Sigmoid colon (tissue), 7 donors: ENCODE results near the gene OAS3. TPM values are rescaled to one million over a fixed set of nuclear protein-coding genes. Genes with fewer than 3 reads are reported as not detected.

Experiments used
- DNase-seq: peaks from one replicate; pipeline ENCODE4 v3.0.0-alpha.2; 2019
- H3K27ac ChIP-seq, 4 donors: fragments of 200-600 bp; sonication (generic); one replicate each; pipeline ENCODE4 v1.5.1; 2016 to 2019; ENCODE audit warnings: mild to moderate bottlenecking in 1 of 4
- H3K27me3 ChIP-seq, 3 donors: fragments of 200-600 bp; sonication (generic); one replicate each; pipeline ENCODE4 v1.5.1; 2019; ENCODE audit warnings: mild to moderate bottlenecking in 1 of 3
- H3K36me3 ChIP-seq, 4 donors: fragments of 200-600 bp; sonication (generic); one replicate each; pipeline ENCODE4 v1.5.1; 2016 to 2019
- H3K4me1 ChIP-seq, 4 donors: fragments of 200-600 bp; sonication (generic); one replicate each; pipeline ENCODE4 v1.5.1; 2017 to 2019
- H3K4me3 ChIP-seq, 4 donors: fragments of 200-600 bp; sonication (generic); one replicate each; pipeline ENCODE4 v1.5.1; 2017 to 2019; ENCODE audit warnings: mild to moderate bottlenecking in 2 of 4, moderate library complexity in 1 of 4
- H3K9me3 ChIP-seq, 4 donors: fragments of 200-600 bp in 3 of 4; sonication (generic) in 3 of 4; one replicate each; pipeline versions ENCODE4 v1.5.1 to v1.6.1; 2013 to 2019
- CTCF ChIP-seq, 4 experiments: fragments of 450-650 bp in 3 of 4; fragments of 200-600 bp in 1 of 4; IDR thresholded peaks; one replicate each; pipeline ENCODE4 v1.5.1; 2016 to 2019; ENCODE audit warnings: antibody characterized with exemption in 4 of 4, mild to moderate bottlenecking in 3 of 4, moderate library complexity in 2 of 4
- EP300 ChIP-seq, 4 donors: sonication (generic); formaldehyde crosslinking; IDR thresholded peaks; one replicate each; pipeline ENCODE4 v1.6.1; 2017; ENCODE audit warnings: antibody characterized with exemption in 4 of 4
- POLR2A ChIP-seq, 2 donors: fragments of 450-650 bp; IDR thresholded peaks; one replicate each; pipeline ENCODE4 v1.6.1; 2016; ENCODE audit warnings: antibody characterized with exemption in 2 of 2, mild to moderate bottlenecking in 2 of 2, moderate library complexity in 2 of 2
- POLR2AphosphoS5 ChIP-seq, 4 donors: sonication (generic); formaldehyde crosslinking; IDR thresholded peaks; one replicate each; pipeline ENCODE4 v1.6.1; 2017; ENCODE audit warnings: antibody characterized with exemption in 4 of 4
- WGBS, 2 donors: extraction: QIAGEN DNeasy Blood & Tissue Kit; methylation state at CpG; one replicate each; pipeline ENCODE4 v1.1.7; 2013; 5-methylcytosine and 5-hydroxymethylcytosine counted together
- intact Hi-C: fragments of 100-400 bp; cut with DNase I; formaldehyde crosslinking; loops from one replicate; pipeline ENCODE4 v1.15.1; 2023
- polyA plus RNA-seq, 3 donors: library from polyadenylated mRNA; stranded (reverse); fragments of 200-250 nt; gene quantifications; one replicate each; pipeline ENCODE4 v1.2.3, GENCODE V29; 2013
- total RNA-seq, 4 donors: library from RNA; depleted of rRNA; stranded (reverse); fragments of >200 nt; gene quantifications; one replicate each; pipeline ENCODE4 v1.1.0, GENCODE V29; 2016
- donor health status: healthy with polysubstance abuse.
- donor health status: Bipolar disorder and iron deficiency.
- donor health status: healthy.

OAS3 gene
- total and polyA plus RNA-seq, 7 donors = 1.8 to 37.0 (median 6.1) TPM

GRCh38 chr12:112941528-112942335 lies 3.5 kb downstream of the OAS3 start:
- no peaks in the 10 kb centered on the region for H3K27me3 ChIP-seq
- peaks cover 0 to 17% (median 13%) of the 10 kb centered on the region in 4 donors for H3K4me1 ChIP-seq
- no peaks in the 10 kb centered on the region for H3K9me3 ChIP-seq
- TF ChIP-seq POLR2AphosphoS5 (IDR thresholded peaks at IDR 0.05) = no peak
- no peak for TF ChIP-seq CTCF (IDR thresholded peaks at IDR 0.05)
- H3K27ac ChIP-seq = no peak overlapping the region
- H3K4me3 ChIP-seq = no peak overlapping the region
- DNase-seq = no peak
- WGBS, 2 donors = 92 to 93% methylated on average over 16 of the region's 16 CpGs
- intact Hi-C loops = no loop called here
- no peaks in the 10 kb centered on the region for H3K36me3 ChIP-seq

- no peaks in the 10 kb centered on the region for H3K27me3 ChIP-seq
- no peaks in the 10 kb centered on the region for H3K9me3 ChIP-seq
- no peaks in the 10 kb centered on the region for H3K36me3 ChIP-seq
- 98 to 100% methylated on average over 1 of the region's 1 CpG for WGBS, 2 donors
- TF ChIP-seq POLR2A (IDR thresholded peaks at IDR 0.05) = no peak
- TF ChIP-seq POLR2AphosphoS5 (IDR thresholded peaks at IDR 0.05) = no peak
- no peak for TF ChIP-seq EP300 (IDR thresholded peaks at IDR 0.05)
- TF ChIP-seq CTCF (IDR thresholded peaks at IDR 0.05) = no peak
- peaks cover 0 to 17% (median 13%) of the 10 kb centered on the region in 4 donors for H3K4me1 ChIP-seq
- no peak for DNase-seq
- H3K27ac ChIP-seq = no peak overlapping the region
- H3K4me3 ChIP-seq = no peak overlapping the region
- intact Hi-C loops = no loop called here
Observed at GRCh38 chr12:112942572-112942971, 4.3 kb downstream of the OAS3 start.

DNA sequence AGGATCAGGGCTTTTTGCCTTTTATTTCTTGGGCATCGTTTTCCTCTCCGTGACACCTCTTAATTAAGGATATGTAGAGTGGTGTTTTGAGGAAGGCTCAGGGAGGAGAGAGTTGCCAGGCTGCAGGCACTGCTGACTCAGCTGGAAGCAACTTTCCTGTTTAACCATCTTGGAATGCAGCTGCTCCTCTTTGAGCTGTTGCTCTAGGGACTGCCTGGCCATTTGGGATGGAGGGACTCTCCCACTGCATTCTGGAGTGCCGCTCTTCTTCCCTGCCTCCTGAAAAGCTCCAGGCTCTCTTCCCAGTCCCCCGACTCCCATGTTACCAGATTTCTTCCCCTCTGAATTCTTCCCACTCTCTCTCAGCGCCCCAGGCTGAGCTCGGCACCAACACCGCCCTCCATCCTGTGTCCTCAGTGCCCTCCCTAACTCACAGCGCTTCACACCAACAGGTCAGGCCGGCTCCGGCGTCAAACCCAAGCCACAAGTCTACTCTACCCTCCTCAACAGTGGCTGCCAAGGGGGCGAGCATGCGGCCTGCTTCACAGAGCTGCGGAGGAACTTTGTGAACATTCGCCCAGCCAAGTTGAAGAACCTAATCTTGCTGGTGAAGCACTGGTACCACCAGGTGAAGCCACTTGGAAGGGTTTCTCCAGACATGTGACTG lies 5.9 kb downstream of the OAS3 start:
- Histone ChIP-seq H3K27ac (no peak overlapping the region), H3K9me3 (no peaks in the 10 kb centered on the region), H3K4me3 (no peak overlapping the region), H3K36me3 (peaks cover 0 to 11% (median 0%) of the 10 kb centered on the region in 4 donors), H3K4me1 (peaks cover 0 to 11% (median 6%) of the 10 kb centered on the region in 4 donors), H3K27me3 (no peaks in the 10 kb centered on the region)
- no peak for DNase-seq
- no peak for TF ChIP-seq CTCF (IDR thresholded peaks at IDR 0.05)
- TF ChIP-seq POLR2AphosphoS5 (IDR thresholded peaks at IDR 0.05) = no peak
- no peak for TF ChIP-seq POLR2A (IDR thresholded peaks at IDR 0.05)
- TF ChIP-seq EP300 (IDR thresholded peaks at IDR 0.05) = no peak
- intact Hi-C loops = no loop called here
- 96 to 97% methylated on average over 15 of the region's 15 CpGs for WGBS, 2 donors

- Histone ChIP-seq H3K4me1 (no peaks in the 10 kb centered on the region), H3K9me3 (no peaks in the 10 kb centered on the region), H3K4me3 (no peak overlapping the region), H3K27me3 (no peaks in the 10 kb centered on the region), H3K36me3 (peaks cover 0 to 15% (median 0%) of the 10 kb centered on the region in 4 donors), H3K27ac (no peak overlapping the region)
- intact Hi-C loops = no loop called here
- no peak for TF ChIP-seq POLR2AphosphoS5 (IDR thresholded peaks at IDR 0.05)
- no peak for TF ChIP-seq EP300 (IDR thresholded peaks at IDR 0.05)
- no peak for TF ChIP-seq POLR2A (IDR thresholded peaks at IDR 0.05)
- no peak for TF ChIP-seq CTCF (IDR thresholded peaks at IDR 0.05)
- DNase-seq = no peak
- 96 to 98% methylated on average over 4 of the region's 4 CpGs for WGBS, 2 donors
Observed at GRCh38 chr12:112945515-112945914, 7.2 kb downstream of the OAS3 start.
